Endothelial cell of umbilical vein (primary cell): ENCODE measurements around the gene MRPL9. TPM values are rescaled to one million over a fixed set of nuclear protein-coding genes. Genes with fewer than 3 reads are reported as not detected.

ENCODE experiments used
- BruUV-seq: library from RNA; stranded (reverse); fragments of 400-500 nt; replicated peaks from 2 replicates; lab custom pipeline; 2021; lab: Mats Ljungman, UMichigan
- CTCF ChIA-PET: fragments of 300-600, 350-600 bp; sonication (Branson Sonifier 250); formaldehyde crosslinking; loops from one replicate; lab custom pipeline; 2021; ENCODE audit warnings: antibody characterized with exemption, inconsistent platforms; lab: Charles Lee
- POLR2A ChIA-PET: fragments of 300-600, 350-600 bp; sonication (Branson Sonifier 250); formaldehyde crosslinking; loops from one replicate; lab custom pipeline; 2021; ENCODE audit warnings: antibody characterized with exemption, inconsistent platforms; lab: Charles Lee
- DNase-seq: peaks from one replicate; pipeline ENCODE4 v3.0.0-alpha.2; 2011; ENCODE audit warnings: low read depth, low spot score
- FAIRE-seq: peaks from 2 replicates; lab custom pipeline; 2011; peaks lifted over from hg19 to GRCh38; lab: Jason Lieb, UNC
- H2AFZ ChIP-seq: 2 replicates; pipeline ENCODE4 v1.6.0; 2012; ENCODE audit warnings: low read depth, low read length, control low read depth, inconsistent platforms
- H3K27ac ChIP-seq: 2 replicates; pipeline ENCODE4 v1.5.1; 2011; ENCODE audit warnings: low read depth, mild to moderate bottlenecking, control low read depth, low read length, moderate library complexity; ENCODE audit not compliant: insufficient read depth
- H3K27me3 ChIP-seq, 2 experiments: 2 replicates each; pipeline versions ENCODE4 v1.6.0 to v1.6.1; 2011; ENCODE audit warnings: low read length in 2 of 2, mixed read lengths in 1 of 2; ENCODE audit not compliant: control insufficient read depth in 2 of 2, insufficient read depth in 2 of 2
- H3K36me3 ChIP-seq, 2 experiments: 2 replicates in 1 of 2; 3 replicates in 1 of 2; pipeline ENCODE4 v1.5.1; 2011; ENCODE audit warnings: low read length in 2 of 2, mild to moderate bottlenecking in 1 of 2, moderate library complexity in 1 of 2; ENCODE audit not compliant: control insufficient read depth in 2 of 2, insufficient read depth in 2 of 2; ENCODE audit errors: extremely low read depth in 1 of 2
- H3K4me1 ChIP-seq: 3 replicates; pipeline ENCODE4 v1.5.1; 2011; ENCODE audit warnings: mild to moderate bottlenecking, low read length; ENCODE audit not compliant: control insufficient read depth, insufficient read depth; ENCODE audit errors: extremely low read depth
- H3K4me2 ChIP-seq: 2 replicates; pipeline ENCODE4 v1.6.1; 2011; ENCODE audit warnings: low read length, control low read depth, mixed read lengths; ENCODE audit not compliant: insufficient read depth
- H3K4me3 ChIP-seq, 3 experiments: fragments of 200-600 bp in 1 of 3; sonication (generic), shearing (Covaris generic) in 1 of 3; replicated peaks in 1 of 3; 2 replicates each; pipeline ENCODE4 v1.5.1; 2011 to 2016; ENCODE audit warnings: control low read depth in 3 of 3, low read length in 3 of 3, mild to moderate bottlenecking in 2 of 3, inconsistent platforms in 1 of 3, low read depth in 1 of 3, moderate library complexity in 1 of 3; ENCODE audit not compliant: insufficient read depth in 1 of 3
- H3K79me2 ChIP-seq: 2 replicates; pipeline ENCODE4 v1.6.0; 2012; ENCODE audit warnings: low read length, inconsistent platforms; ENCODE audit not compliant: control insufficient read depth, insufficient read depth
- H3K9ac ChIP-seq: replicated peaks from 2 replicates; pipeline ENCODE3; 2011; ENCODE audit warnings: low read length, control low read depth; ENCODE audit not compliant: insufficient read depth; ENCODE audit errors: extremely low read depth
- H3K9me1 ChIP-seq: replicated peaks from 3 replicates; pipeline ENCODE4 v1.6.0; 2011; ENCODE audit warnings: mild to moderate bottlenecking, low read length; ENCODE audit not compliant: control insufficient read depth, insufficient read depth; ENCODE audit errors: extremely low read depth
- H3K9me3 ChIP-seq: replicated peaks from 2 replicates; pipeline ENCODE4 v1.5.1; 2012; ENCODE audit warnings: low read length, inconsistent platforms; ENCODE audit not compliant: control insufficient read depth, insufficient read depth
- H4K20me1 ChIP-seq: replicated peaks from 2 replicates; pipeline ENCODE3; 2011; ENCODE audit warnings: mild to moderate bottlenecking, low read length; ENCODE audit not compliant: control insufficient read depth, insufficient read depth; ENCODE audit errors: extremely low read depth
- EZH2 ChIP-seq: IDR thresholded peaks from 2 replicates; pipeline ENCODE4 v1.6.1; 2012; ENCODE audit warnings: borderline replicate concordance, low read depth, mild to moderate bottlenecking, moderate library complexity, low read length, inconsistent platforms; ENCODE audit not compliant: severe bottlenecking
- FOS ChIP-seq: IDR thresholded peaks from 2 replicates; pipeline ENCODE4 v1.6.1; 2011; ENCODE audit warnings: mild to moderate bottlenecking, low read length, moderate library complexity, borderline replicate concordance; ENCODE audit not compliant: insufficient read depth
- GATA2 ChIP-seq: IDR thresholded peaks from 2 replicates; pipeline ENCODE4 v1.7.0; 2011; ENCODE audit warnings: low read depth, mild to moderate bottlenecking, moderate library complexity, mixed read lengths, low read length; ENCODE audit not compliant: insufficient read length, insufficient read depth
- JUN ChIP-seq: IDR thresholded peaks from 2 replicates; pipeline ENCODE4 v1.6.1; 2011; ENCODE audit warnings: borderline replicate concordance, low read depth; ENCODE audit not compliant: insufficient read length, insufficient read depth
- MAX ChIP-seq: IDR thresholded peaks from 2 replicates; pipeline ENCODE4 v1.6.1; 2011; ENCODE audit not compliant: insufficient read depth, insufficient read length
- MYC ChIP-seq: IDR thresholded peaks from one replicate; pipeline ENCODE4 v1.6.1; 2011; ENCODE audit warnings: mild to moderate bottlenecking, low read depth, low read length
- POLR2A ChIP-seq: IDR thresholded peaks from 2 replicates; pipeline ENCODE4 v1.6.1; 2012; ENCODE audit warnings: low read depth, mild to moderate bottlenecking, control low read depth, low read length
- POLR2AphosphoS5 ChIP-seq: IDR thresholded peaks from 2 replicates; pipeline ENCODE4 v1.6.1; 2012; ENCODE audit warnings: low read depth, mild to moderate bottlenecking, control low read depth, low read length, moderate library complexity; ENCODE audit not compliant: insufficient read depth
- dilution Hi-C: fragments of 300-500 bp; cut with MboI; formaldehyde crosslinking; loops from one replicate; pipeline ENCODE4 v1.15.0; 2019; ENCODE audit warnings: low sequenced_read_pairs; ENCODE audit not compliant: extremely low pct_ligation_motif_present
- intact Hi-C: fragments of 100-400 bp; cut with micrococcal nuclease; formaldehyde crosslinking; loops from one replicate; pipeline ENCODE4 v1.10.0; 2022
- polyA plus RNA-seq, 4 experiments: library from polyadenylated mRNA; depleted of rRNA in 3 of 4; stranded (reverse) in 3 of 4; unstranded in 1 of 4; fragments of >200 nt; gene quantifications; 2 replicates each; pipeline versions ENCODE4 v1.2.1 to v1.2.3, GENCODE V29; 2011 to 2012; ENCODE audit warnings: missing spikeins in 1 of 4
- total RNA-seq: library from RNA; stranded (reverse); gene quantifications from 2 replicates; pipeline ENCODE4 v1.2.3, GENCODE V29; 2021
- TF ChIP-seq, protein P1 (sequence below), 2 donors: IDR thresholded peaks; 1 replicate in 1 of 2; 2 replicates in 1 of 2; pipeline ENCODE4 v1.5.1; 2011; ENCODE audit warnings: low read length in 2 of 2, mild to moderate bottlenecking in 2 of 2, moderate library complexity in 2 of 2, control low read depth in 1 of 2, inconsistent platforms in 1 of 2, low read depth in 1 of 2; ENCODE audit not compliant: insufficient read depth in 1 of 2; ENCODE audit errors: extremely low read depth in 1 of 2

Gene MRPL9
- total and polyA plus RNA-seq, 2 donors (not counting 3 experiments of a cell fraction or from before 2014, with no cell fraction given): 79.1 to 112 TPM

- no peak for DNase-seq
- no TSS peak for BruUV-seq
- intact Hi-C loops (no loop called here), dilution Hi-C loops (no loop called here)
- H3K36me3 ChIP-seq: no peaks in the 10 kb centered on the region
- H3K9me3 ChIP-seq: no peaks in the 10 kb centered on the region
- TF ChIP-seq MYC (no peak), FOS (no peak), MAX (no peak), POLR2A (no peak), GATA2 (no peak), JUN (no peak), EZH2 (no peak), POLR2AphosphoS5 (no peak)
- TF ChIP-seq, protein P1, sequence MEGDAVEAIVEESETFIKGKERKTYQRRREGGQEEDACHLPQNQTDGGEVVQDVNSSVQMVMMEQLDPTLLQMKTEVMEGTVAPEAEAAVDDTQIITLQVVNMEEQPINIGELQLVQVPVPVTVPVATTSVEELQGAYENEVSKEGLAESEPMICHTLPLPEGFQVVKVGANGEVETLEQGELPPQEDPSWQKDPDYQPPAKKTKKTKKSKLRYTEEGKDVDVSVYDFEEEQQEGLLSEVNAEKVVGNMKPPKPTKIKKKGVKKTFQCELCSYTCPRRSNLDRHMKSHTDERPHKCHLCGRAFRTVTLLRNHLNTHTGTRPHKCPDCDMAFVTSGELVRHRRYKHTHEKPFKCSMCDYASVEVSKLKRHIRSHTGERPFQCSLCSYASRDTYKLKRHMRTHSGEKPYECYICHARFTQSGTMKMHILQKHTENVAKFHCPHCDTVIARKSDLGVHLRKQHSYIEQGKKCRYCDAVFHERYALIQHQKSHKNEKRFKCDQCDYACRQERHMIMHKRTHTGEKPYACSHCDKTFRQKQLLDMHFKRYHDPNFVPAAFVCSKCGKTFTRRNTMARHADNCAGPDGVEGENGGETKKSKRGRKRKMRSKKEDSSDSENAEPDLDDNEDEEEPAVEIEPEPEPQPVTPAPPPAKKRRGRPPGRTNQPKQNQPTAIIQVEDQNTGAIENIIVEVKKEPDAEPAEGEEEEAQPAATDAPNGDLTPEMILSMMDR (IDR thresholded peaks at IDR 0.05; ENCODE audit: extremely low read depth in 1 of 2, insufficient read depth in 1 of 2, low read depth in 1 of 2, low read length in 2 of 2): no peak
- H3K4me1 ChIP-seq: no peaks in the 10 kb centered on the region
- no peaks in the 10 kb centered on the region for H4K20me1 ChIP-seq
- no peak overlapping the region for H3K4me3 ChIP-seq
- CTCF ChIA-PET: no interaction called here
- no peaks in the 10 kb centered on the region for H3K79me2 ChIP-seq
- H3K27me3 ChIP-seq: peaks cover 9 to 21% of the 10 kb centered on the region in 2 experiments
- FAIRE-seq: no peak
- H3K4me2 ChIP-seq: no peak overlapping the region
- no peak overlapping the region for H3K9ac ChIP-seq
- POLR2A ChIA-PET: no interaction called here
- no peak overlapping the region for H3K27ac ChIP-seq
- H3K9me1 ChIP-seq: no peaks in the 10 kb centered on the region
- H2AFZ ChIP-seq: no peak overlapping the region
These were observed 51.3 kb downstream of the MRPL9 start for GRCh38 chr1:151711951-151712350.
